Neural cell (in vitro differentiated cells): ENCODE measurements around the gene NTN5. TPM values are rescaled to one million over a fixed set of nuclear protein-coding genes. Genes with fewer than 3 reads are reported as not detected.

Source experiments
- H2AFZ ChIP-seq: fragments of 200-600, 300-800 bp; sonication (generic), shearing (Covaris generic); 2 replicates; pipeline ENCODE4 v1.6.0; 2014; ENCODE audit warnings: low read depth, mild to moderate bottlenecking, antibody characterized with exemption, low read length, moderate library complexity
- H3F3A ChIP-seq: fragments of 200-600 bp; shearing (Covaris generic); 2 replicates; pipeline ENCODE4 v1.6.1; 2016; ENCODE audit warnings: mild to moderate bottlenecking, moderate library complexity, mixed read lengths, antibody characterized with exemption, low read length; ENCODE audit not compliant: insufficient read depth, poor library complexity, severe bottlenecking
- H3K27ac ChIP-seq: fragments of 200-600, 300-800 bp; sonication (generic), shearing (Covaris generic); 2 replicates; pipeline ENCODE4 v1.5.1; 2014; ENCODE audit warnings: mild to moderate bottlenecking, low read length, moderate library complexity
- H3K27me3 ChIP-seq: fragments of 300-800, 200-600 bp; sonication (generic), shearing (Covaris generic); 2 replicates; pipeline ENCODE4 v1.6.0; 2014; ENCODE audit warnings: mild to moderate bottlenecking, low read depth, low read length, moderate library complexity; ENCODE audit not compliant: insufficient read depth
- H3K36me3 ChIP-seq: fragments of 300-800, 200-600 bp; sonication (generic), shearing (Covaris generic); 2 replicates; pipeline ENCODE4 v1.5.1; 2014; ENCODE audit warnings: mild to moderate bottlenecking, antibody characterized with exemption, low read length, moderate library complexity; ENCODE audit not compliant: insufficient read depth
- H3K4me2 ChIP-seq: fragments of 300-800, 200-600 bp; sonication (generic), shearing (Covaris generic); 2 replicates; pipeline ENCODE4 v1.6.0; 2014; ENCODE audit warnings: mild to moderate bottlenecking, low read length
- H3K4me3 ChIP-seq: fragments of 300-800, 200-600 bp; sonication (generic), shearing (Covaris generic); 2 replicates; pipeline ENCODE4 v1.5.1; 2014; ENCODE audit warnings: mild to moderate bottlenecking, low read length, moderate library complexity
- H3K79me2 ChIP-seq: fragments of 200-600 bp; shearing (Covaris generic); replicated peaks from 2 replicates; pipeline ENCODE4 v1.6.0; 2014; ENCODE audit warnings: mild to moderate bottlenecking, low read length, moderate library complexity; ENCODE audit not compliant: insufficient read depth
- H3K9ac ChIP-seq: fragments of 300-800, 200-600 bp; sonication (generic), shearing (Covaris generic); 2 replicates; pipeline ENCODE4 v1.6.1; 2016; ENCODE audit warnings: mild to moderate bottlenecking, low read length, mixed read lengths
- H3K9me2 ChIP-seq: fragments of 200-600 bp; shearing (Covaris generic); 2 replicates; pipeline ENCODE4 v1.6.1; 2016; ENCODE audit warnings: mild to moderate bottlenecking, low read length, mixed read lengths; ENCODE audit not compliant: insufficient read depth
- H3K9me3 ChIP-seq: fragments of 200-600, 300-800 bp; sonication (generic), shearing (Covaris generic); 2 replicates; pipeline ENCODE4 v1.6.1; 2016; ENCODE audit warnings: mild to moderate bottlenecking, mixed run types, low read length, moderate library complexity, mixed read lengths
- H4K20me1 ChIP-seq: fragments of 200-600 bp; shearing (Covaris generic); 2 replicates; pipeline ENCODE4 v1.6.1; 2016; ENCODE audit warnings: mild to moderate bottlenecking, mixed run types; ENCODE audit not compliant: insufficient read depth
- EP300 ChIP-seq: fragments of 450-650 bp; conservative IDR thresholded peaks from 2 replicates; pipeline ENCODE4 v1.6.1; 2014; ENCODE audit warnings: antibody characterized with exemption, mild to moderate bottlenecking, moderate library complexity; ENCODE audit not compliant: poor library complexity, severe bottlenecking
- EZH2 ChIP-seq: fragments of 200-600, 300-800 bp; shearing (Covaris generic), sonication (generic); IDR thresholded peaks from 2 replicates; pipeline ENCODE4 v1.6.1; 2014; ENCODE audit warnings: antibody characterized with exemption, low read length, borderline replicate concordance, mild to moderate bottlenecking; ENCODE audit not compliant: insufficient read depth, poor library complexity, severe bottlenecking
- MXI1 ChIP-seq: fragments of 450-650 bp; conservative IDR thresholded peaks from 2 replicates; pipeline ENCODE4 v1.6.1; 2014; ENCODE audit warnings: antibody characterized with exemption, mild to moderate bottlenecking; ENCODE audit not compliant: poor library complexity, severe bottlenecking
- POLR2AphosphoS5 ChIP-seq: IDR thresholded peaks from 2 replicates; pipeline ENCODE4 v1.6.1; 2012
- RAD21 ChIP-seq: fragments of 450-650 bp; conservative IDR thresholded peaks from 2 replicates; pipeline ENCODE4 v1.6.1; 2014; ENCODE audit warnings: antibody characterized with exemption, mild to moderate bottlenecking, moderate library complexity
- SMC3 ChIP-seq: fragments of 450-650 bp; conservative IDR thresholded peaks from 2 replicates; pipeline ENCODE4 v1.6.1; 2014; ENCODE audit warnings: antibody characterized with exemption, mild to moderate bottlenecking, moderate library complexity; ENCODE audit not compliant: poor library complexity
- TAF1 ChIP-seq: IDR thresholded peaks from 2 replicates; pipeline ENCODE4 v1.6.1; 2012; ENCODE audit warnings: low read depth
- polyA plus RNA-seq: library from polyadenylated mRNA; depleted of rRNA; stranded (reverse); fragments of >200 nt; gene quantifications from 2 replicates; pipeline ENCODE4 v1.2.3, GENCODE V29; 2014
- TF ChIP-seq, protein P1 (sequence below): fragments of 450-650 bp; IDR thresholded peaks from 2 replicates; pipeline ENCODE4 v1.5.1; 2014; ENCODE audit warnings: antibody characterized with exemption, mild to moderate bottlenecking, moderate library complexity; ENCODE audit not compliant: poor library complexity, severe bottlenecking
- TF ChIP-seq, protein P2 (sequence below): IDR thresholded peaks from 2 replicates; pipeline ENCODE4 v1.6.1; 2012; ENCODE audit warnings: borderline replicate concordance

NTN5 gene
- polyA plus RNA-seq, 1 donor from 2014 or later: not detected

DNA sequence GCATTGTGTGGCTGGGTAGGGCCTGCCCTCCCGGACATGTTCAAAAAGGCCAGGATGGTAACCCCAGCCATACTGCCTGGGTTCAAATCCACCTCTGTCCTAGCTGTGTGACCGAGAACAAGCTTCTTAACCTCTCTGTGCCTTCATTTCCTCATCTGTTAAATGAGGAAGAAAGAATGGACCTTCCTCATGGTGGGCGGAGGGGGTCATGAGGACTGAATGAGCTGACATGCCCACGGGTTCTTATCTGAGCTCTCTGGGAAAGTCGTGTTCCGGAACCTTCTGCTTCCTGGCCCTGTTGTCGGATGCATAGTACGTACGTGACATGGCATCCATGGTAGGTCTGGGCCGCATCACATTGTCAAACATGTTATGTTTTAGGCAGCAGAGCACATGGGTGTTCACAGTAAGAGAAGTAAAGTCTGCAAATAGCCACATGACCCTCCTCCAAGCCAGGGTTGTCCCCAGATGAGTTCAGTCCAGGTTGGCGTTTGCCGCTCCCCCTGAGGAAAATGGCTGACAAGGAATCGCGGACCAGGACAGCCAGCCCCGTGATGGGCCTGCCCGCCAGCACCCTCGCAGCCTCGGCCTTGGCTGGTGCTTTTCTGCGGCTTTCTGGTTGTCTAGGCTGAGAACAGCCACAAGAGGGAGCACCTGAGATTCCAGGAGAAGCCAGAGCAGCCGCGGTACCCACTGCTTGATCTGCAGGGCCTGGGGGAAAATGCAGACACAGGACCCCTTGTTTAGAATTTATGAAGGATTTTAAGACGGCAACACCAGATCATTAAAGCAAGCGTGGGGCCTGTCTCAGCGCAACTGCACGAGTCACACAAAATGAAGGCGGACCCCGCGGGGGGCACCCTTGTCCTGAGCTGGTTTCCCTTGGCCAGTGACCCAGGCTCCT is 2.4 kb upstream of the NTN5 start:
- H3K27ac ChIP-seq: no peak overlapping the region

DNA sequence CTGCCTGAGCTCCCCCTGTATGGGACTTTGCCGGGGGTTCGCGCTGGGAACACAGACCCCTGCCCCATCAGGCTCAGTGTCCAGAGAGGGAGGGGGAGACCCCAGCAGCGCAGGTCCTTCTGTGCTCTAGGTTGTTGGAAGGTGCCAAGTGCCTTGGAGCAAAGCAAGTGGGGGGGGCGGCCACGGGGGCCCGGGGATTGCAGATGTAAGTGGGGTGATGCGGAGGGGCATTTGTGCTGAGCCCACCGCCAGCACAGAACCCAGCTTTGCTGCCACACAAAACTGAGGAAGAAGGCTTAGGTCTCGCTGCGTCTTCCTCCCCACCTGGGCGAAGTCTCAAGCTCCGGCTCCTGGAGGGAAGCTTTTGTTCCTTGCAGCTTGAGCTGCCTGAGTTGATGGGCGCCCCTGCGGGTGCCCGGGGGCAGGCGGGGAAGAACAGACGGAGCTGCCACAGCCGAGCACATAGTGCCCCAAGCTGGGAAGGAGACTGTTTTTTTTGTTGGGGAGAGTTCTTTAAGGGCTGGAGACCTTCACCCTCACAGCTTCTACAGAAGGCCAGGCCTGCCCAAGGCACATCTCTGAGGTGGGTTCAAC is 1.5 kb upstream of the NTN5 start:
- Histone ChIP-seq H3K27me3 (no peaks in the 10 kb centered on the region), H3K4me3 (no peak overlapping the region), H3K9me3 (no peaks in the 10 kb centered on the region), H3K9ac (no peak overlapping the region), H3K4me2 (no peak overlapping the region), H3K27ac (no peak overlapping the region), H3K9me2 (no peaks in the 10 kb centered on the region), H2AFZ (no peak overlapping the region), H3K36me3 (no peaks in the 10 kb centered on the region), H4K20me1 (no peaks in the 10 kb centered on the region), H3K79me2 (no peaks in the 10 kb centered on the region), H3F3A (no peaks in the 10 kb centered on the region)
- TF ChIP-seq RAD21 (no peak), EP300 (no peak)

More for the DNA sequence above, 2.4 kb upstream of the NTN5 start:
- no peaks in the 10 kb centered on the region for H3K9me2 ChIP-seq
- H3K4me2 ChIP-seq: no peak overlapping the region
- H3K9me3 ChIP-seq: no peaks in the 10 kb centered on the region
- H2AFZ ChIP-seq: no peak overlapping the region
- H3K79me2 ChIP-seq: no peaks in the 10 kb centered on the region
- H3K27me3 ChIP-seq: no peaks in the 10 kb centered on the region
- H3K36me3 ChIP-seq: no peaks in the 10 kb centered on the region
- H3K9ac ChIP-seq: no peak overlapping the region
- TF ChIP-seq SMC3 (peak; percentile 89), POLR2AphosphoS5 (no peak), RAD21 (peak; percentile 78), TAF1 (no peak)
- TF ChIP-seq, protein P1, sequence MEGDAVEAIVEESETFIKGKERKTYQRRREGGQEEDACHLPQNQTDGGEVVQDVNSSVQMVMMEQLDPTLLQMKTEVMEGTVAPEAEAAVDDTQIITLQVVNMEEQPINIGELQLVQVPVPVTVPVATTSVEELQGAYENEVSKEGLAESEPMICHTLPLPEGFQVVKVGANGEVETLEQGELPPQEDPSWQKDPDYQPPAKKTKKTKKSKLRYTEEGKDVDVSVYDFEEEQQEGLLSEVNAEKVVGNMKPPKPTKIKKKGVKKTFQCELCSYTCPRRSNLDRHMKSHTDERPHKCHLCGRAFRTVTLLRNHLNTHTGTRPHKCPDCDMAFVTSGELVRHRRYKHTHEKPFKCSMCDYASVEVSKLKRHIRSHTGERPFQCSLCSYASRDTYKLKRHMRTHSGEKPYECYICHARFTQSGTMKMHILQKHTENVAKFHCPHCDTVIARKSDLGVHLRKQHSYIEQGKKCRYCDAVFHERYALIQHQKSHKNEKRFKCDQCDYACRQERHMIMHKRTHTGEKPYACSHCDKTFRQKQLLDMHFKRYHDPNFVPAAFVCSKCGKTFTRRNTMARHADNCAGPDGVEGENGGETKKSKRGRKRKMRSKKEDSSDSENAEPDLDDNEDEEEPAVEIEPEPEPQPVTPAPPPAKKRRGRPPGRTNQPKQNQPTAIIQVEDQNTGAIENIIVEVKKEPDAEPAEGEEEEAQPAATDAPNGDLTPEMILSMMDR: peak; percentile 90
- H3F3A ChIP-seq: no peaks in the 10 kb centered on the region
- no peak overlapping the region for H3K4me3 ChIP-seq
- H4K20me1 ChIP-seq: no peaks in the 10 kb centered on the region

DNA sequence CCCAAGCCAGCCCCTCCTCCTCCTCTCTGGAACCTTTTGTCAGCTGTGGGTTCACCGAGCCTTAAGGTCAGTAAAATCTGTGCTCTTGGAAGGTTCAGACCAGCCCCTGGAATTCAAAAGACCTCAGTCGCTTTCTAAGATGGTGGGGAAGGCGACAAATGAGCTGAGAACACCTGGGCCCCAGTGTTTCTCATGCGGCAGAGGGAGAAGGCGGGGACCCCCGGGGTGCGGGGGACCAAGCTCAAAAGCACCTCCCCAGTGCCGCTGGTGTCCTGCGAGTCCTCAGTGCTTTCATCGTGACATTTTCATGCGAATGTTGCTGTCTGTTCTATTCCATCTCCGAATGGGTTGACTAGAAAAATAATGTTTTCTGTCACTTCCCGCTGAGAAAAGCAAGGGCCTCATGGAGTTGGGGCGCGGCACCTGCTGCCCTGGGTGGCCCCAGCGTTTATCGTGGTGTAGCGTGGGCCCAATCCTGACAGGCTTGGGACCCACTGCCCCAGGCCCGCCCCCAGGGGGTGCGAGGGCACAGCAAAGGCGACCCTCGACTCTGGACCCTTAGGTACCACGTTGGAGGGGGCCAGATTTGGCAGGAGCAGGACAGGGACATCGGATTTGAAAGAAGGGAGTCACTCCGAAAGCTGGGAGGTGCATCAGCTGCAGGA is 751 bp upstream of the NTN5 start:
- Histone ChIP-seq H3K36me3 (no peaks in the 10 kb centered on the region), H3K9me3 (no peaks in the 10 kb centered on the region), H4K20me1 (no peaks in the 10 kb centered on the region), H3K4me3 (no peak overlapping the region), H3F3A (no peaks in the 10 kb centered on the region), H2AFZ (no peak overlapping the region), H3K9ac (no peak overlapping the region), H3K79me2 (no peaks in the 10 kb centered on the region), H3K4me2 (no peak overlapping the region), H3K27ac (no peak overlapping the region), H3K27me3 (no peaks in the 10 kb centered on the region), H3K9me2 (no peaks in the 10 kb centered on the region)
- TF ChIP-seq MXI1 (no peak), EZH2 (no peak), POLR2AphosphoS5 (no peak), EP300 (no peak), RAD21 (no peak), TAF1 (no peak), SMC3 (no peak)
- TF ChIP-seq, protein P1: no peak
- TF ChIP-seq, protein P2, sequence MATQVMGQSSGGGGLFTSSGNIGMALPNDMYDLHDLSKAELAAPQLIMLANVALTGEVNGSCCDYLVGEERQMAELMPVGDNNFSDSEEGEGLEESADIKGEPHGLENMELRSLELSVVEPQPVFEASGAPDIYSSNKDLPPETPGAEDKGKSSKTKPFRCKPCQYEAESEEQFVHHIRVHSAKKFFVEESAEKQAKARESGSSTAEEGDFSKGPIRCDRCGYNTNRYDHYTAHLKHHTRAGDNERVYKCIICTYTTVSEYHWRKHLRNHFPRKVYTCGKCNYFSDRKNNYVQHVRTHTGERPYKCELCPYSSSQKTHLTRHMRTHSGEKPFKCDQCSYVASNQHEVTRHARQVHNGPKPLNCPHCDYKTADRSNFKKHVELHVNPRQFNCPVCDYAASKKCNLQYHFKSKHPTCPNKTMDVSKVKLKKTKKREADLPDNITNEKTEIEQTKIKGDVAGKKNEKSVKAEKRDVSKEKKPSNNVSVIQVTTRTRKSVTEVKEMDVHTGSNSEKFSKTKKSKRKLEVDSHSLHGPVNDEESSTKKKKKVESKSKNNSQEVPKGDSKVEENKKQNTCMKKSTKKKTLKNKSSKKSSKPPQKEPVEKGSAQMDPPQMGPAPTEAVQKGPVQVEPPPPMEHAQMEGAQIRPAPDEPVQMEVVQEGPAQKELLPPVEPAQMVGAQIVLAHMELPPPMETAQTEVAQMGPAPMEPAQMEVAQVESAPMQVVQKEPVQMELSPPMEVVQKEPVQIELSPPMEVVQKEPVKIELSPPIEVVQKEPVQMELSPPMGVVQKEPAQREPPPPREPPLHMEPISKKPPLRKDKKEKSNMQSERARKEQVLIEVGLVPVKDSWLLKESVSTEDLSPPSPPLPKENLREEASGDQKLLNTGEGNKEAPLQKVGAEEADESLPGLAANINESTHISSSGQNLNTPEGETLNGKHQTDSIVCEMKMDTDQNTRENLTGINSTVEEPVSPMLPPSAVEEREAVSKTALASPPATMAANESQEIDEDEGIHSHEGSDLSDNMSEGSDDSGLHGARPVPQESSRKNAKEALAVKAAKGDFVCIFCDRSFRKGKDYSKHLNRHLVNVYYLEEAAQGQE: no peak
